ENCODE measurements around the gene ADPGK.

- no peak for TF ChIP-seq CTCF (IDR thresholded peaks at IDR 0.05)
- no peak for TF ChIP-seq POLR2A (IDR thresholded peaks at IDR 0.05)
- TF ChIP-seq EP300 (IDR thresholded peaks at IDR 0.05), result no peak
- TF ChIP-seq POLR2AphosphoS5 (IDR thresholded peaks at IDR 0.05), result no peak
These were observed 40.6 kb upstream of the ADPGK start for GRCh38 chr15:72824112-72824511.
